Heart right ventricle (tissue), 16 donors: Measurements from ENCODE around the gene DMC1. TPM values are rescaled to one million over a fixed set of nuclear protein-coding genes. Genes with fewer than 3 reads are reported as not detected.
A peak's percentile ranks its signal among the peaks of the same experiment; 100 is the strongest.

Experiments used
- ATAC-seq, 8 donors: fragments of 200-7000 bp; cut with Tn5 transposase; one replicate each; pipeline ENCODE4 v1.9.1; 2020; ENCODE audit warnings: mild to moderate bottlenecking in 8 of 8, moderate library complexity in 8 of 8, moderate number of reproducible peaks in 1 of 8
- DNase-seq, 2 donors: peaks; one replicate each; pipeline ENCODE4 v3.0.0-alpha.2; 2020
- H3K27ac ChIP-seq, 10 donors: fragments of 200-600 bp; sonication (generic) in 2 of 10; one replicate each; pipeline versions ENCODE4 v1.5.0 to v1.8.0; 2020 to 2022; ENCODE audit warnings: mild to moderate bottlenecking in 3 of 10
- H3K27me3 ChIP-seq, 7 donors: fragments of 200-600 bp; one replicate each; pipeline ENCODE4 v1.8.0; 2021 to 2022; ENCODE audit warnings: mild to moderate bottlenecking in 2 of 7
- H3K36me3 ChIP-seq, 9 donors: fragments of 200-600 bp; sonication (generic) in 1 of 9; one replicate each; pipeline versions ENCODE4 v1.5.0 to v1.8.0; 2020 to 2022; ENCODE audit warnings: mild to moderate bottlenecking in 2 of 9
- H3K4me1 ChIP-seq, 9 donors: fragments of 200-600 bp; sonication (generic) in 1 of 9; one replicate each; pipeline versions ENCODE4 v1.5.0 to v1.8.0; 2020 to 2022; ENCODE audit warnings: mild to moderate bottlenecking in 4 of 9
- H3K4me3 ChIP-seq, 10 donors: fragments of 200-600 bp; sonication (generic) in 2 of 10; one replicate each; pipeline versions ENCODE4 v1.5.0 to v1.8.0; 2020 to 2022; ENCODE audit warnings: mild to moderate bottlenecking in 7 of 10, moderate library complexity in 2 of 10
- H3K9me3 ChIP-seq, 11 donors: fragments of 200-600 bp in 10 of 11; sonication (generic) in 2 of 11; one replicate each; pipeline versions ENCODE4 v1.5.0 to v1.8.0; 2013 to 2022; ENCODE audit warnings: mild to moderate bottlenecking in 2 of 11, control low read depth in 1 of 11, moderate library complexity in 1 of 11
- CTCF ChIP-seq, 9 donors: fragments of 200-600 bp; sonication (generic) in 2 of 9; IDR thresholded peaks; one replicate each; pipeline versions ENCODE4 v1.5.0 to v1.8.0; 2021 to 2022; ENCODE audit warnings: antibody characterized with exemption in 9 of 9, mild to moderate bottlenecking in 5 of 9, moderate library complexity in 1 of 9
- WGBS, 2 donors: extraction: QIAGEN DNeasy Blood & Tissue Kit; methylation state at CpG; one replicate each; pipeline ENCODE4 v1.1.7; 2013; ENCODE audit warnings: inconsistent platforms in 1 of 2; 5-methylcytosine and 5-hydroxymethylcytosine counted together
- intact Hi-C, 10 donors: fragments of 100-400 bp; cut with DNase I; formaldehyde crosslinking; loops; one replicate each; pipeline versions ENCODE4 v1.11.1 to v1.14.2; 2022
- polyA plus RNA-seq, 2 donors: library from polyadenylated mRNA; stranded (reverse); fragments of 200-250 nt; gene quantifications; one replicate each; pipeline ENCODE4 v1.2.3, GENCODE V29; 2013
- total RNA-seq, 10 donors: library from RNA; stranded (reverse); fragmentation: NEBNext Ultra II Directional in 3 of 10; extraction: Animal tissue kit (Norgen Biotek cat#: 25700) in 3 of 10; gene quantifications; one replicate each; pipeline versions ENCODE4 v1.2.1 to v1.2.4, GENCODE V29; 2021 to 2023
- donor health status: Arrhythmogenic right ventricular cardiomyopathy.
- donor health status: ischemic (EF 13 %, LVEDD 7.1; RV severe dilation, severe dysfunction).
- donor health status: healthy with polysubstance abuse.
- donor health status: DM: no; HTN: yes; CAD: no.
- donor health status: DM: no; HTN: no; CAD: no.
- donor health status: ischemic (EF 25% LVEDD 6.9; RV normal size, moderate dysfunction).
- donor health status: ischemic (EF 25% LVEDD 5.7; RV mildly dilated, moderate dysfunction).
- donor health status: healthy.
- donor health status: DM: yes; HTN: yes; CAD: no.
- donor health status: Ischemic cardiomyopathy.
- donor health status: ischemic (EF 35%, LVEDD 5.7; RV mildly dilated, moderate dysfunction).
- donor health status: nonischemic (EF 11% LVEDD 7.7; RV severe dilation, severe dysfunction).
- donor health status: DM: yes; HTN: yes; CAD: no.
- donor health status: PGD.
- donor health status: ischemic (EF 29% LVEDD 5.4; RV normal size, mild dysfunction).
- donor health status: nonischemic (EF 23%, LVEDD 6.1; RV moderate dilation, normal function).

DMC1 gene
- total and polyA plus RNA-seq, 12 donors, result 0.12 to 3.2 (median 1.3) TPM

GRCh38 chr22:38490915-38491314 is 79.1 kb downstream of the DMC1 start:
- no peak for TF ChIP-seq CTCF (IDR thresholded peaks at IDR 0.05)
- Histone ChIP-seq H3K9me3 (no peaks in the 10 kb centered on the region), H3K4me1 (peaks cover 0 to 65% (median 30%) of the 10 kb centered on the region in 9 donors), H3K4me3 (no peak overlapping the region), H3K27ac (peak overlapping the region in 9 of 10 donors; percentile 26 to 77 (median 59)), H3K27me3 (no peaks in the 10 kb centered on the region), H3K36me3 (peaks cover 14 to 100% (median 99%) of the 10 kb centered on the region in 9 donors)
- 12 to 35% methylated on average over 1 of the region's 1 CpG for WGBS, 2 donors
- DNase-seq (peak; percentile 31 to 90), ATAC-seq (peak; percentile 81 to 95 (median 92))
- intact Hi-C loops, result no loop called here

GRCh38 chr22:38490475-38490874 is 79.5 kb downstream of the DMC1 start:
- DNase-seq (no peak), ATAC-seq (peak in 2 of 8 donors; percentile 3 to 7)
- no peak overlapping the region for H3K4me3 ChIP-seq
- intact Hi-C loops, result no loop called here
- H3K27ac ChIP-seq, result peak overlapping the region in 8 of 10 donors; percentile 45 to 77 (median 60)
- H3K27me3 ChIP-seq, result no peaks in the 10 kb centered on the region
- 65 to 66% methylated on average over 2 of the region's 2 CpGs for WGBS, 2 donors
- H3K9me3 ChIP-seq, result no peaks in the 10 kb centered on the region
- H3K4me1 ChIP-seq, result peaks cover 0 to 65% (median 27%) of the 10 kb centered on the region in 9 donors
- TF ChIP-seq CTCF (IDR thresholded peaks at IDR 0.05), result no peak
- H3K36me3 ChIP-seq, result peaks cover 14 to 100% (median 99%) of the 10 kb centered on the region in 9 donors

GRCh38 chr22:38489561-38490145 is 80.3 kb downstream of the DMC1 start:
- Histone ChIP-seq H3K27ac (peak overlapping the region in 5 of 10 donors; percentile 56 to 77 (median 61)), H3K36me3 (peaks cover 16 to 100% (median 98%) of the 10 kb centered on the region in 9 donors)
- intact Hi-C loops, result no loop called here

GRCh38 chr22:38489142-38489541 is 80.8 kb downstream of the DMC1 start:
- no peak for TF ChIP-seq CTCF (IDR thresholded peaks at IDR 0.05)
- H3K27ac ChIP-seq, result no peak overlapping the region
- no peaks in the 10 kb centered on the region for H3K27me3 ChIP-seq
- peaks cover 0 to 56% (median 27%) of the 10 kb centered on the region in 9 donors for H3K4me1 ChIP-seq
- 91 to 93% methylated on average over 17 of the region's 17 CpGs for WGBS, 2 donors
- intact Hi-C loops, result no loop called here
- no peak for DNase-seq
- ATAC-seq, result no peak
- no peaks in the 10 kb centered on the region for H3K9me3 ChIP-seq
- H3K36me3 ChIP-seq, result peaks cover 17 to 100% (median 98%) of the 10 kb centered on the region in 9 donors
- no peak overlapping the region for H3K4me3 ChIP-seq

More at GRCh38 chr22:38489561-38490145, 80.3 kb downstream of the DMC1 start:
- DNase-seq, result no peak
- peaks cover 0 to 61% (median 27%) of the 10 kb centered on the region in 9 donors for H3K4me1 ChIP-seq
- peak in 2 of 8 donors; percentile 7 to 12 for ATAC-seq
- 80 to 84% methylated on average over 7 of the region's 7 CpGs for WGBS, 2 donors
- H3K27me3 ChIP-seq, result no peaks in the 10 kb centered on the region
- no peaks in the 10 kb centered on the region for H3K9me3 ChIP-seq
- TF ChIP-seq CTCF (IDR thresholded peaks at IDR 0.05), result no peak
- no peak overlapping the region for H3K4me3 ChIP-seq
